ENCODE measurements around the gene A2M.
"Not testable (repeated sequence)": the region's sequence is repeated elsewhere in the genome, so short reads cannot be mapped to it uniquely, and the experiment has no call there.

The A2M gene

DNA sequence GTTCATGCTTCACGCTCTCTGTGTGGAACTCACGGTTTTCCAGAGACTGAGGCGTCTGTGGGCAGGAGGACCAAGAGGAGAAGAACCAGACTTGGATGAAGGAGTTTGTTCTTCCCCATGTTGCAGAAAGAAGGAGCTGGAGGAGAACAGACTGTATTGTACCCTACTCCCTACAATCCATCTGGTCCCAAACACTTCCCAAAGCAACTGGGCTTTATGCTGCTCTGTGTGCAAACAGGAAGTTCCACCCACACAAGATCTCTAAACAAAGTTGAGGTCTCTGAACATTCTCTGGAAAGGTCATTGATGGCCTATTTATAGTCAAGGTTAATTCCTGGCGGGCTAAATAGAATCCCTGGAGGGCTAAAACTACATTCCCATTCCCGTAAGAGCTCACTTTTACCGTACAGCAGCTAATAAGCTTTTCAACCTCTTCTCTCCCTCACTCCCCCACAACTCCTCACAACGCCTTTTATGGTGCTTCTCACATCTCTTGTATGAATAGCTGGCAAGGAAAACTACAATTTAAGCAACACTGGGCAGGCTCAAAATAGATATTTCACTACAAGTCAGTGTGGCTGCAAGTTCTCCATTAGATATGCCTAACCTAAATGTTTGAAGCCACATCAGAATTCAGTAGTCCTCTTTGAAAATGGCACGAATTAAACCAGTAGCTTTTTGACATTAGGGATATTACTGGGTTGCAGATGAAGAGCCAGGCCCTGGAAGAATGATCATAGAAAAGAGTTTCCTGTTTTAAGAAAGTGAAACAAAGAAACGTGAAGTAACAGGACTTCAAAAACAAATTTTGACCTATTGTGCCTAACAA is at the start of gene A2M:
TSS of gene A2M (minus strand) at position 189 of the 829 bp plus-strand sequence. CDS start at position 119, 70 bp downstream.
- no peak for DNase-seq (ENCODE audit: low spot score)

DNA sequence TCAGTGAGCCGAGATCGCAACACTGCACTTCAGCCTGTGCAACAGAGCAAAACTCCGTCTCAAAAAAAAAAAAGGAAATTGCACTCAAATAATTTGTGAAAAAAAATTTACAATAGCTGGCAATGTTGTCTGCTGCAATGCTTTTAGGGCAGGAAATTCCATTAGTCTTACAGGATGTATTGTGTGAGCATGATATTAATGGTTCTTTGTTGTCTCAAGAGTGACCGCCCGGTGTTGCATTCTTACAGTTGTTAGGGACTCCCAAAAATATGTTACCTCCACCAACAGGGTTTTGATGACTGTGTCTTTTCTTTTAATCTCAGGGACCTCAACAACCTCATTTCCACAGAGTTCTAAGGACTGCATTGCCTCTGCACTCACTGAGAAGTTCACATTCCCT is 47.7 kb upstream of the A2M start:
- no peak for DNase-seq (ENCODE audit: low spot score)

DNA sequence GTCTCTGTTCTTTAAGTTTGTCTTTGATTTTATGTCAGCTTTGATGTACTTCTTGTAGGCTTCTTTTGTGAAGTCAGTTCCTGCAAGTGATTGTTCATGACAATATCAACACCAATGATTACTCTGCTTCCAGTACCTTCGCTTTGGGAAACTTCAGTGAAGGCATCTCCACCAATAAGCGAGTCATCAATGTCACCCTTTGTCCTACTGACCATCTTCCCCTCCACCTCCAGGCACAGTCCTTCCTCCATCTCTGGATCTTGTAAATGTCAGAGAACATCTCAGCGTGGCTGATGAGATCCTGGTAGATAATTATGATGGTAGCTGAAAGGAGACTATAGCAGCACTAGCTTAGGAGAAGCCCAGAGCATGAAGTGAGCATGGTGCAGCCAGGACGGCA is 40.4 kb upstream of the A2M start:
- DNase-seq (ENCODE audit: low spot score), result no peak

DNA sequence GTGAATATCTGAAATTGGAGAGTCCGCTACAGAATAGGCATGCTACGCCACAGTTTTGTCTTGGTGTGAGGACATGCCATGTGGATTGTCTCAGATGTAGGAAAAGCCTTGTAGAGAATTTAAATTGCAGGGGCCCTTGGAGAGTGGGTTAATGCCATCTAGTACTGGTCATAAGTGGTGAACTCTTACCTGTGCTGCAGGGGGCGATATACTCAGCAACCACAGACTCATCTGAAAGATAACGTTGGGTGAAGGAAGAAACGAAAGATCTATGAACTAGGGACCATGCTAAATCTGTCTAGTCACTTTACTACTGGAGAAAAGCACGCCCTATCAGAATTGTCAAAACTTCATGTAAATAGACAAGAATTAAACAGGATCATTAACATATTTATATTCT is 33.7 kb upstream of the A2M start:
- no peak for DNase-seq (ENCODE audit: low spot score)

DNA sequence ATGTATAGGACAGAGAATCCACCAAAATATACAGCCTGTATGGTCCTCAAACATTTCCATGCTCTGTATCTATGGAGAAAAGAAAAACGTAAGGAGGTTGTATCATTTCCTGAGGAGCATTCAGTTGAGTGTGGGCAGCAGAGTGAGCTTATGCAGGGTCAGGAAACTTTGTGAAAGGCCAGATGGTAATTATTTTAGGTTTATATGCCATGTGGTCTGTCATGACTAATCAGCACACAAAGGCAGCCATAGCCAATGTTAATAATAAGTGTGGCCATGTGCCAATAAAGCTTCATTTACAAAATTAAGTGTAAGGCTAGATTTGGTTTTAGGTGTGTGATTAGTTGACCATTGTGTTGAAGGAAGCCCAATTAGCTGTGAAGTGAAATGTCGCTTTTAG is 33.2 kb upstream of the A2M start:
- DNase-seq (ENCODE audit: low spot score), result no peak

DNA sequence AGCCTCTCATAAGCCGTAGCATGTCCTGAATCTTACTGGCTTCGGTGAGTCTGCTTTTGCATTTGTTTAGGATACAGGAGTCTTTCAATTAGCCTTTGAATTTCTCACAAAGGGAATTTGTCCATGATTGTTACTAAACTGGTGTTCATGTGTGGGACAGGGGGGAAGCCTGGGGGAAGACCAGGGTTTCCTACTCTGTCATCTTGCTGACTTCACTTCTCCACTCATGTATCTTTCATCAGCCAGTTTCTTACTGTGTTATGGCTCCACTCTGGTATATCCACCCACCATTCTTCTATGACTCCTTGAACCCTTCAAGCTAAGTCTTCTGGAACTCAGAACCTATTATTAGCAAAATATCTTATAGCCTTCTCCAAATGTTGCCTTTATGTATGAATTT is 31.7 kb upstream of the A2M start:
- no peak for DNase-seq (ENCODE audit: low spot score)

DNA sequence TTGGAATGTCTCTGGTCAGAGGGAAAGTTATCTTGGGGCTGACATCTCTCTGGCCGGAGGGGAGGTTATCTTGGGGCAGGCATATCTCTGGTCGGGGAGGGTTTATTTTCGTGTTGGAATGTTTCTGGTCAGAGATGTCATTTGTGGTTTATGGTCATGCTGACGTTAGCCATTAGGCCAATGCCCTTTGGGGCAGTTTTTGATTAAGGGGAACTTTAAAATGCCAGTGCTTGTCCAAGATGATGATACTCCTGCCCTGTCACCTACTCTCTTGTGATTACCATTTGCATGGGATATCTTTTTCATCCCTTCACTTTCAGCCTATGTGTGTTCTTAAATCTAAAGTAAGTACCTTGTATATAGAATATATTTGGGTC is 29.0 kb upstream of the A2M start:
- no peak for DNase-seq (ENCODE audit: low spot score)

DNA sequence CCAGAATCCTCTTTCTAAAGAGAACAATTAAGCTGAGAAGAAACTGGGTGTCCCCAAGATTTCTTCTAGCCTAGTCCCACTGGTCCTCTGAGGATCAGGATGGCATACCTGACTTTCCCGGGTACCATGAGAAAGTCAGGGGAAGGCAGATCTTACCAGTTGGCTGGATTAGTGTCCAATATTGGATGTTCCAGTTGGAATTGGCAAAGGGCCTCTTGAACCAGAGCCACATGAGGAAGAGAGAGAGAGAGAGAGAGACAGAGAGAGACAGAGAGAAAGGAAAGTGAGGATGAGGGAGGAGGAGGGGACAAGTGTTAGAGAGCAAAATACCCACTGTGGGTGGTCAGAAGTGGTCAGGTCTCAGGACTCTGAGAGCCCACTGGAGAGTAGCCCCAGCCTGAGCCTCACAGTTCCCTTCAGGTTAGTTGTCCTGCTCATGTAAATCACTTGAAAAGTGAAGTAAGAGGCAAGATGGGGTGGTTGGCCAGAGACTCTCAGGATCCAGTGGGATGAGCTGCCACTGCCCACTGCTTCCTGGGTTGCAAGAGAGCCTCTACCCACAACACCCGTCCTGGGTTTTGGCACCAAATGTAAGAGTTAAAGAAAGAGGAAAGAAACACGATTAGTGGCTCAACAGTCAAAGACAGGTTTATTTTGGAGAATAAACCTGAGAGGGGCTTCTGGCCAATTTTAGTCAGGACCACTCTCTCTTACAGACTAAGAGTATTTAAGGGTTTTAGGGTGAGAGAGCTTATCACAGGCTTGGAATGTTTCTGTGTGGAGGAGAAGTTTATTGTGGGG is 28.4 kb upstream of the A2M start:
- DNase-seq (ENCODE audit: low spot score), result no peak

DNA sequence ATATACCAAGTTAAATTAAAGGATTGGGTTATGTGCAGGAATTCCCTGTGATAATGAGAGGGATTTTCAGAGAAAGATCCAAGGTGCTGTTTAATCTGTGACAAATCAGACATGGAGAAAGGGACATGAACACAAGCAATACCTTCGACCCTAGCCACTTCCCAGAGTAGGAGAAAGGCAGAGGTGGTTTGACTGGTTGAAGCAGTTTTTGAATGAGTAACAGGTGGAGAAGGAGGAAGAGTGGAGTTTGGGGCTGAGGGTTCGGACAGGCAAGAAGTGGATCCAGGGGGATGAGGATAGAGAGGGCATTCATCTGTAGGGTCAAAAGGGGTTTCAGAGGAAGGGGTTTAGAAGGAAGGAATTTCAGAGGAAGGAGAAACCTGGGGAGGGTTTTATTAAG is 27.4 kb upstream of the A2M start:
- DNase-seq (ENCODE audit: low spot score), result no peak

DNA sequence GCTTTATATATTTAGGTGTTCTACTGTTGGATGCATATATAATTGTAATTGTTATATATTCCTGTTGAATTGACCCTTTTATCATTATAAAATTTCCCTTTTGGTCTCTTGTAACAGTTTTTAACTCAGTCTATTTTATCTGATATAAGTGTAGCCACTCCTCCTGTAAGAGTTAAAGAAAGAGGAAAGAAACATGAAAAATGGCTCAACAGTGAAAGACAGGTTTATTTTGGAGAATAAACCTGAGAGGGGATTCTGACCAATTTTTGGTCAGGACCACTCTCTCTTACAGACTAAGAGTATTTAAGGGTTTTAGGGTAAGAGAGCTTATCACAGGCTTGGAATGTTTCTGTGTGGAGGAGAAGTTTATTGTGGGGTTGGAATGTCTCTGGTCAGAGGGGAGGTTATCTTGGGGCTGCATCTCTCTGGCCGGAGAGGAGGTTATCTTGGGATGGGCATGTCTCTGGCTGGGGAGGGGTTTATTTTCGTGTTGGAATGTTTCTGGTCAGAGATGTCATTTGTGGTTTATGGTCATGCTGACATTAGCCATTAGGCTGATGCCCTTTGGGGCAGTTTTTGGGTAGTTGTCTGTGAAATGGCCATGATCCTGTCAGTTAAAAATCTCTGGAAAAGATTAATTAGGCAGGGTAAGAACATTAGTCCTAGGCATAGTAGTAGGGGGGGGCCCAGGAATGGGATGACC is 24.0 kb upstream of the A2M start:
- not testable (repeated sequence) for DNase-seq (ENCODE audit: low spot score)

DNA sequence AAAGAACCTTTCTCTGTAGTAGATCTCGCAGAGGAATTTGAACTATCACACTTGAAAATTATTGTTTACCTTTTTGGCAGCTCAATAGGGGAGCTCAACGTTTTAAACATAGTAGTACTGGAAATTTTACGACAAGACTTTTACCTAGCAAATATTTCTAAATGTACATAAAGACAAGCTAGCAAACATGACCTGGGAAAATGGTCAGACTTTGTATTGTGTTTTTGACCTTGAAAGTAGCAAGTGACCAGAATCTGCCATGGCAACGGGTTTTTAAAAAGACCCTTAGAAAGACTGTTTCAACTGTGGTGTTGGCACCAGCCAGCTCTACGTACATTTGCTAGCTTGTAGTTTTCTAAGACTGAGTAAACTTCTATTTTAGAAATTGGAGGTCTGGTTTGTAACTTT is 20.2 kb upstream of the A2M start:
- no peak for DNase-seq (ENCODE audit: low spot score)

DNA sequence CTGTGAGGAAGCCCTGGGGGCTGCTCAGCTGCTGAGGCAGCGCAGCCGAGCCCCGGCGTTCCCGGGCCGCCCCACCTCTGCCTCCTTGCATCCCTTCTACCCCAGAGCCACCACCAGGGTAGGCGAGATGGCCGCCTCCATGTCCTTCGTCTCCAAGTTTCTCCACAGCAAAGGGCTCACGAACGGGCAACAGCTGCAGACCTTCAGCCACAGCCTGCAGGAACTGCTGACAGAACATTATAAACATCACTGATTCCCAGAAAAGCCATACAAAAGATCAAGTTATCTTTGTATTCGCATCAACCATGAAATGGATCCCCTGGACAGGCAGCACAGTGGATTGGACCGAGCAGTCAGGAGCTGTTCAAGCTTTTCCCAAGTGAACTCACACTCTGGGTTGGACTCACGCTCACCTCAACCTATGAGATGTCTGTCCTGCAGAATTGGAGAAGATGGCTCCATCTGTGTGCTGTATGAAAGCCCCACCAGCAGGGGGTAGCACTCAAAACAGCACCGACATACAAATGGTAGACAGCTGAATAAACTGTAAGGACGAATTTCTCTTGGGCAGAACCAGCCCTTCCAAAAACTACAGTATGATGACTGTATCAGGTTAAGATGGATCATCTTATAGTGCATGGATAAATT is 19.4 kb upstream of the A2M start:
- DNase-seq (ENCODE audit: low spot score), result no peak

DNA sequence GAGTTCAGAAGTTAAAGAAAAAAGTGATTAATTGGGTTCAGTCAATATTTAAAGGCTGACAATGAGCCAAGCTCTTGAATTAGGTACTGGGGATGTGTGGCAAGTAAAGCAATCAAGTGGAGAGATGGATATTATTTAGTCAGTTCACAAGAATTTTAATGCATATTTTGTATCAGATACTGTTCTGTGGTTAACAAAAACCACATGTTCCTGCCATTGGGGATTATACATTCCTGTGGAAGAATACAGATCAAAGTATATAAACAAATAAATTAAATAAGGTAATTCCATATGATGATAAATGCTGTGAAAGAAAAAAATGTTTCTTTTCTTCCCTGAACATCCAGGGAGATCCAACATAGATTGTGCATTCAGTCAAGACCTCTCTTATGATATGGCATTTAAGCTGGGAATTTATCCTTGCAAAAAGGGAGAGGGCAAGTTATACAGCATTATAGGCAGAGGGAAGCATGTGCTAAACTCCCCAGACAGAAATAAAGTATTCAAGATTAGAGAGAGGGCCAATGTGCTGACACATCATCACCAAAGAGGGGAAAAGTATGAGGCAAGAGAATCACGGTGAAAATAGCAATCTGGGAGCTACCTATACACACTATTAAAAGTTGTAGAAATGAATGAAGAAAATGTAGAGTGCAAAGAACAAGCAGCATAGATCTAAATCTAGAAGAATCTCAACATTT is 17.6 kb upstream of the A2M start:
- no peak for DNase-seq (ENCODE audit: low spot score)

DNA sequence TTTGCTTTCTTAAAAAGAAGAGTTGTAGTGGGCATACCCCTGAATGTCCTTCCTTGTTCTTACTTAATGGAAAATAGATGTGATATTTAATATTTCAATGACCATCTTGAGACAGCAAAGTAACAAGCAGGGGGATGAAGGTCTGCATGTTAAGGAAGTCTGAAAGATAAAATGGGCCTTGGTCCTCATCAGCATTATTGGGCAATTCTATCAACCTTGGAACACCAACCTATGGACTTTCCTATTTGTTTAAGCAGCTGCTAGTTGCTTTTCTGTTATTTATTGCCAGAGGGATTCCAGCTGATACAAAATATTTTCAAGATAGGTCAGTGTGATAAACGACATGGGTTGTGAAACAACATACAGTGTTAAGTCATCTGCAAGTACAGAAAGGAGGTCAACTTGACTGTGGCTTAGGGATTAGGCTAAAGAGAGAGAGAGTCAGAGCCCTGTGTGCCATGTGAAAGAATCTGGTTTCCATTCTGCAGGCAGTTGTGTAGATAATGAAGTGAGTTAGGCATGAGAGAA is 16.4 kb upstream of the A2M start:
- DNase-seq (ENCODE audit: low spot score), result no peak

DNA sequence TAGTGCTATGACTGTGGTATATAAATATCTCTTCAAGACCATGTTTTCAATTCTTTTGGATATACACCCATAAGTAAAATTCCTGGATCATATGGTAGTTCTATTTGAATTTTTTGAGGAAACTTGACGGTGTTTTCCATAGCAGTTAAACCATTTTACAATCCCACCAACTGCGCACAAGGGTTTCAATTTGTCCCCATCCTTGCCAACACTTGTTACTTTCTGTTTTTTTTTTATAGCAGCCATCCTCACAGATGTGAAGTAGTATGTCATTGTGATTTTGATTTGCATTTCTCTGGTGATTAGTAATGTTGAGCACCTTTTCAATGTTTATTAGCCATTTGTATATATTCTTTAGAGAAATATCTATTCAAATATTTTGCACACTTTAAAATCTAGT is 14.5 kb upstream of the A2M start:
- no peak for DNase-seq (ENCODE audit: low spot score)

DNA sequence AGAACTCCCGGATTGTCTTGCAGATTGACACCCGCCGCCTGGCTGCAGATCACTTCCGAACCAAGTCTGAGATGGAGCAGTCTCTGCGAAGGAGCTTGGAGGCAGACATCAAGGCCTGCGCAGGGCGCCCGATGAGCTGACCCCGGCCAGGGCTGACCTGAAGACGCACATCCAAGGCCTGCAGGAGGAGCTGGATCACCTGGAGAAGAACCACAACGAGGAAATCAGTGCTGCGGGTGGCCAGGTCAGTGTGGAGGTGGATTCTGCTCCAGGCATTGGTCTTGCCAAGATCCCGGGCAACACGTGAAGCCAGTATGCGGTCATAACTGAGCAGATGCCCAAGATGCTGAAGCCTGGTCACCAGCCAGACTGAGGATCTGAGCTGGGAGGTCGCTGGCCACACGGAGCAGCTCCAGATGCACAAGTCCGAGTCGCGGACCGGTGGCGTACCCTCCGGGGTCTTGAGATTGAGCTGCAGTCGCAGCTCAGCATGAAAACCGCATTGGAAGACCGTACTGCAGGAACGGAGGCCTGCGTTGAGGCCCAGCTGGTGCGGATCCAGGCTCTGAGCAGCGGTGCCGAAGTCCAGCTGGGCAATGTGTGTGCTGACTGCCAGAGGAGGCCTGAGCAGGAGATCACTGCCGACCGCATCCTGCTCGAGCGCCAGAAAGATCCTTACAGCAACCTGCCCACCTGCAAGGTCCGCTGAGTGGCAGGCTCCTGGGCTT is 12.4 kb upstream of the A2M start:
- DNase-seq (ENCODE audit: low spot score), result no peak

DNA sequence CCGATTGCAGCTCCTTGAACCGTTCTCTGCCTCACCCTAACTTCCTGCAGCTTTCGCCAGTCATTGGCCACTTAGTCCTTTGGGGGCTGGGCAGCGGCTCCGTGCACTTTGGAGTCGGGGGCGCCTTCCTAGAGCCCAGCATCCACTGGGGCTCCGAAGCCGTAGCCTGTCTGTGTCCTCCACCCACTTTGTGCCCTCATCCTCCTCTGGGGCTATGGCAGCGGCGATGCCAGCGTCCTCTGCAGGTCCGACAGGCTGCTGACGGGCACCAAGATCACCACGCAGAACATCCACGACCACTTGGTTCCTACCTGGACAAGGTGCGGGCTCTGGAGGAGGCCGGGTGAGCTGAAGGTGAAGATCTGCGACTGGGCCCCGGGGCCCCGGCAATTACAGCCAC is 11.8 kb upstream of the A2M start:
- DNase-seq (ENCODE audit: low spot score), result no peak

DNA sequence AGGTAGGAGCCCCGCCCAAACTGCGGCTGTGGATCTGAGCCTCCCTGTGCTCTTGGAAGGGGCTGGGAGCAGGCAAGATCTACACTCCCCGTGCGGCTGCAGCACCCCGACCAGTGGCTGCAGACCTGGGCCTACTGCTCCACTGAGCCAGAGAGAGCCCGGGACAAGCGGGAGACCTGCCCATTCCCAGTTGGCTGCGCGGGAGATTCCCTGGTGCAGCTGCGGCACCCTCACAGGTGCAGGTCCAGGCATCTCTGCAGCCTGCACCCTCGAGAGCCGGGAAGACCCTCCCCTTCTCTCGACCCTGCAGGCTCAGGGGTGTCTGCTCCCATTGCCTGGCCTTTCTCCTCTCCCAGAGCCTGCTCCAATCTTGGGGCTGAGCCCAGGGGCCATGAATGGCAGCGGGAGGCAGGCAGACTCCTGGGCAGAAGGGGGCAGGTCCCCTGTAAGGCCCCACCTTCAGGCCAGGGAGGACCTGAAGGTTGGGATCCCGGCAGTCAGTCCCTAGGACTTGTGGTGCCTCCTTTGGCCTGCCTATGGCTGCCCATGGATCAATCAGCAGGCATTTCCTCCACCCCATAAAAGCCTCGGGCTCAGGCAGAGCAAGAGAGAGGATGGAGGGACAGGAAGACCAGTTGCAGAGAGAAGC is 8.8 kb upstream of the A2M start:
- DNase-seq (ENCODE audit: low spot score), result no peak

DNA sequence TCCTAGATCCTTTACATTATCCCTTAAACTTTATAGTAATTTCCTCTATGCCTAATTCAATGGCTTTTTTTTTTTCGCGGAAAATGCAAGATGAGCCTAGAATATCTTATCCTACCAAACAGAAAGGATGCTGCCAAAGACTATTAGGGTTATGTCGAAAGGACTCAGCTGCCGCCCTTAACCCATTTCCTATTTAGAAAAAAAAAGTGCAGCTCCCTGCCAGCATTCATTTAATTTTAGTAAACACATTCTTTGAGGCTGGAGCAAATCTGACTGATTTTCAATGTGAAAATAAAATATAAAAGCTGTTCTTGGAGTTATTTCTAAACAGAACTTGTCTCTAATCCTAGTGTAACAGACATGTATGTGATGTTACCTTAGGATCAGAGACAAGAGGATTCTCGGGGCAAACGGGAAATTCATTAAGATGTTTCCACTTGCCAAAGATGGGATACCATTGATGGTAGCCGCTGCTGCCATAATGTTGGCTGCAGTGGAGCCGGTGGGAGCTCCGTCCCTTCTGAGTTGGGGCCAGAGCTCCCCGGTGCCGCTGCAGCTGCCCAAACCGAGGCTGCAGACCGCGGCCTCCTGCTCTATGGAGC is 8.2 kb upstream of the A2M start:
- DNase-seq (ENCODE audit: low spot score), result no peak

DNA sequence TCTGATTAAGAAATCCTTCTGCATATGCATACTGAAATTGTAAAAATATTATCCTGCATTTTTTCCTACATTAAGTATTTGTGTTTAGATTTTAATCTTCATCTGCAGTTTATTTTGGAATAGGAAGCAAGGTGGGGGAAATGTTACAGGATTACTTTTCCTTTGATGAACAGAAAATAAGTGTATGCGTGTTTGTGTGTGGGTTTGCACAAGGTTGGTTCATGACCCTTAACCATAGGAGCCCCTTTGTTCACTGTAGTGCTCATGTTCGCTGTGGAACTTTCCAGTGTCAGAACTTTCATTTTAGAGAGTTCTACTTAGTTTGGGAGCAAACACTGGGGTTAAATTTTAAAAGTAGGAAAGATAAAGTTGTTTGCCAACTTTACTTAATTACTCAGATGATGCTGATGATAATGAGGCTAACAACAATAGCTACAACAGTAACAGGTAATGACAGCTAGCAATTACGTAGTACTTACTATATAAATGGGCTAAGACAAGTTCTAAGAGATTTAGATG is 6.4 kb upstream of the A2M start:
- no peak for DNase-seq (ENCODE audit: low spot score)

All from hematopoietic multipotent progenitor cell treated with erythropoietin and hydrocortisone succinate and interleukin-3 and kit ligand, for 15 days (in vitro differentiated cells).